Stimulated activated CD8-positive, alpha-beta memory T cell treated with anti-CD3 and anti-CD28 coated beads, Interleukin-12 subunit alpha, Interleukin-12 subunit beta, amount 100 ng/mL, for 4 hours (primary cell): Measurements from ENCODE around the gene NEMP2.
"Not testable (repeated sequence)": the region's sequence is repeated elsewhere in the genome, so short reads cannot be mapped to it uniquely, and the experiment has no call there.

Experiments used
- DNase-seq: peaks from one replicate; pipeline ENCODE4 v3.0.0-alpha.2; 2020; ENCODE audit warnings: low read depth

The NEMP2 gene

GRCh38 chr2:190490502-190490901, 44.0 kb downstream of the NEMP2 start:
- no peak for DNase-seq

DNA sequence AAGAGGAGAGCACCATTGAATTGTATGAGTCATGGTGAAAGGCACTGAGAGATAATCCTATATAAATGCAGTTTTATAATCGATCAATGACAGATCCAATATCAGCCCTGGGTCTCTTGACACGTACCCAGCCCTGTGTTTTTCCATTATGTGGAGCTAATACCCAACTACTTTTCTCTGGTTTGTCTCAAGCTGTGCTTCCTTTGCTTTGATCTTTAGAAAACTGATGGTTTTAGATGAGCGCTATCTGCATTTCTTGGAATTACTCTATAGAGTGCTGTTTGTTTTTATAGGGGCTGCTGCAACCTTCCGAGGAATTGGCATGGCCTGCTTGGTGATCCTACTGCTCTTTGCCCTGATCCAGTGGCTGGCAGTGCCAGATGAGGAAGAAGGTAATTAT, 45.0 kb downstream of the NEMP2 start:
- no peak for DNase-seq

DNA sequence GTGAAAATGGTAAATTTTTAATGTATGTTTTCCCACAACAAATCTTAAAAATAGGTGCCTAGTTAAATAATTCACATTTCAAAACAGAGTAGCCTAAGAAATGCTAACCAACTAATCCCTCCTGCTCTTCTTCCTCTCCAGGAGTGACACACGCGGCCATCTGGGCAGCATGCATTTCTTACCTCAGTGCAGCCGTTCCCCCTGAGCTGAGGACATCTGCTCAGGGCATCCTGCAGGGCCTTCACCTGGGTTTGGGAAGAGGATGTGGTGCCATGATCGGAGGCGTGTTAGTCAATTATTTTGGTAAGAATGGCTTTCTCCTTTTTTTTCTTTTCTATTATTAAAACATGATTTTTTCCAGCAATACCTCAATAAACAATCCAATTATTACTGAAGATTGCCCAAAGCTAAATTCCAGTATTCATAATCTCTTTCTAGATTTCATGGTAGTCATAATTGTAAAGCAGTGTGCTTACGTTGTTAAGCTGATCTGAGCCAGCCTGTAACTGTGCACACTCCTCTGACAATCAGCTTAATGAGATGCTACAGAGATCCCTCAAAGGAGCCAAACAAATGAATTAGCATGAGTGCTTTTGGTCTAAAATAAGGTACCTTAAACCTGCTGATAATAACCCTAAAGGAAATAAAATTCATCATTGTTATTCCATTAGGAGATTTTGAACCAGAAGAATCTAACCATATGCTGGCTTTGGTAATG, 45.8 kb downstream of the NEMP2 start:
- no peak for DNase-seq

DNA sequence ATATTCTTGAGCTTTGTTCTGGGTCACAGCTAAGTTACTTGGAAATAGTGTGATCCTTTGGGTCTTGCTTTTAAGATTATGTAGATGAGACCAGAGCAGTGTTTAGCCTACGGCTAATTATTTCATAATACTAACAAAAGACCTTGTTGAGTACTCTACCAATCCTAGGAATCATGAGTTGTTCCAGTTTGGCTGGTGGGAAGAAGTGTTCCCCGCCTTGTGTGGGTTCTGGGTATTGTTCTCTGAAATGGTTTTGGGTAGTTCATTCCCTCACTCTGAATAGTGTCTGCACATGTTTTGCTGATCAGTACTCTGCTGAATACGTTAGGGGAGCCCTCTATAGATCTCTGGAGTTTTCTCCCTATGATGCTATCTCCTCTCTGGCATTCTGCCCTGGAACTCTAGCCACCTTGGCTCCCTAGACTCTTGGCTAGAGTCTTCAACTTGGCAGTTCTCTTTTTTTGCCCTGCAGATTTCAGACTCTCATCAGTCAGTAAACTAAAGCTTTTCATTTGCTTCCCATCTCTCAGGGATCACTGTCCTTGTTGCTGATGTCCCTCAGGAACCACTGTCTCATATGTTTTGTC, 48.4 kb downstream of the NEMP2 start:
- DNase-seq: no peak

DNA sequence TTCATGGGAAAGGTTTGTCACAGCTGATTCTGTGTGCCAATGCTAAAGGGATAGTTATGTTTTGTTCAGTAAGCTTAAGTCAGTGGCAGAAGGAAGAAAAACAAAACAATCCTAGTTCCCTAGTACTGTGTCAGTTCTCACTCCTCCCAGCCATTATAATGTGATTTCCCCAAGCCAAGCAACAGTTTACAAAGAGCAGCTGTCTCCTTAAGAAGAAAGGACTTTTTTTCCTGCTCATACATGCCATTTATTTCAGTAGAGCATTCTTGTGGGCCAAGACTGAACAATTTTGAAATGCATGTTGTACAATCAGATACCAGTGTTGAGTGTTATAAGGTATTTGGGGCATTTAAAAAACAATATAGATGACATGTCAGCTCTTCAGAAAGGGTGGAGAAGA, 52.1 kb downstream of the NEMP2 start:
- no peak for DNase-seq

GRCh38 chr2:190481339-190481738, 53.2 kb downstream of the NEMP2 start:
- no peak for DNase-seq

- no peak for DNase-seq
Measured at GRCh38 chr2:190478572-190479195, 55.8 kb downstream of the NEMP2 start.

DNA sequence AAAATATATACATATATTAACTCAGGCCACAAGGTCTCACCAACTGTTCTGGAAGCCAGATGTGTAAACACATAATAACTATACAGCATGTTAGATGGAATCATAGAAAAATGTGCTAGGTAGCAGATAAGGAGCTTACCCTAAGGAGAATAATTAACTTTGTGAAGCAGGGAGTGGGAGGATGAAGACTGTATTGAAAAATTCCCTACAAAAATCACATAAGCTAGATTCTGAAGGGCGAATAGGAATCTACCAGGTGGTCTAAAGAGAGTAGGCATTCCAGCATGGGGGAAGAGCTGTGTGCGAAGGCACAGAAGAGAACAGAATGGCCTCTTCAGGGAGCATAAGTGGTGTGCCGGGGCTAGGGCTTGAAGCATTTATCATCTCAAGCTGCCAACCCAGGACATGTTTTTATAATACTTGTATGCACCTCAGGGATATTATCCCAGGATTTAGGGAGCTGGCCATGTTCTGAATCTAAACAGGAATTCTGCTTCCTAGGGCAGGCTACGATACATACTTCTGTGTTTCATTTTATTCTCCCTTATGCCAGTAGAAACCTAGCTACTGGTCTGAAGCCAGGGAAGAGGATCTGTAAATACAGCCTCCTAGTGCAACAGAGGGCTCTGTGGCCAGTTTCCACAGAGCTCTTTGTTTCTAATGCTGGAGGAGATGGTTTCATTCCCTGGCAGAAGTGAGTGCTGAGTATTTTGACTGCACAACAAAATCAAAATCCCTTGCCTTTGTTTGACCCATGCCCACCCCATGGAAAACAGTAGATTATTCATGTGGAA, 56.7 kb downstream of the NEMP2 start:
- no peak for DNase-seq

DNA sequence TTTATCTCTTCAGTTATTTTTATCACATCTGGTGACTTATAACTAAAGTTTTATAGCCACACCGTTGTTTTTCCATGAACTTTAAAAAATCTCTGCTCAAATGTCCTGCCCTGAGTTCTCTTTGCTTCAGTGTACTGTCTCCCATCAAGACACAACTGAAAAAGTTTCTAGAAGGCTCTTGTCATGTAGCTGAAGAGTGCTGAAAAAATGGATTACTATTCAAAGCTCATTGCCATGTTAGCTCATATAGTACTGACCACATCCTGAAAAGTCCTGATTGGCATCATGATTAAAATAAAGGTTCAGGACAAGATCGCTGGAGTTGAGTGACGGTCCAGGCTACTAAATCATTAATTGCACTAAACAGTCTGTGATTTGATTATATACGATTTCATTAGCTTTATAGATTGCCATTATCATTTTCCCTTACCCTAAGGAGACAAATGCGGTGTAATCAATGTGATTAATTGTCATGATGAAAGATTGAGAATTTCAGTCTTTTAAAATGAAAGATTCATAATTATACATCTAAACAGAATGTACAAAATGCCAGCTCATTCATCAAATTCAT, 64.2 kb downstream of the NEMP2 start:
- DNase-seq: no peak

- DNase-seq: no peak
Measured at GRCh38 chr2:190469771-190470170, 64.8 kb downstream of the NEMP2 start.

- no peak for DNase-seq
Measured at GRCh38 chr2:190468814-190469569, 65.5 kb downstream of the NEMP2 start.

GRCh38 chr2:190468354-190468753, 66.2 kb downstream of the NEMP2 start:
- not testable (repeated sequence) for DNase-seq

- DNase-seq: no peak
Measured at GRCh38 chr2:190467575-190468083, 66.9 kb downstream of the NEMP2 start.

DNA sequence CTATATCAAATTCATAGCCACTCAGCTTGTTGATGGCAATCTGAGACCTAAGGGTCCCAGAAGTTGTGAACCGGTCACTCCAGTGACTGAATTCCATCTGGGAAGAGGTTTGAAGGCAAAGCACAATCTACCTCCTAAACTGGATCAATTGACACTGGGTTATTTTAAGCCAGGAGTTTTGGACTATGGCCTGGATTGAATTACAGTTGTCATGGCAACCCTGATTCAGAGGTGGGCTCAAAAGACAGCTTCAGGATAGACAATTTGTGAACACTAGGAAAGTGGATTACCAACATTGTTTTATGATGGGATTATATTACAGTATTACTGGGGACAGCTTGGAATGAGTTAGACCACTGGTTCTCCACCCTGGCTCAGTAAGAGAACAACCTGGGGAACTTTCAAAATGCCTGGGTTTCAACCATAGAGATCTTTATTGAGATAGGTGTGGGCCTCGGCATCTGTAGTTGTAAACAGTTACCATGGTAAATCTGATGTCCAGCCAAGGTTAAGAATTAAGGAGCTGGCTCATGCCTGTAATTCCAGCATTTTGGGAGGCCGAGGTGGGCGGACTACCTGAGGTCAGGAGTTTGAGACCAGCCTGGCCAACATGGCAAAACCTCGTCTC, 67.6 kb downstream of the NEMP2 start:
- no peak for DNase-seq

DNA sequence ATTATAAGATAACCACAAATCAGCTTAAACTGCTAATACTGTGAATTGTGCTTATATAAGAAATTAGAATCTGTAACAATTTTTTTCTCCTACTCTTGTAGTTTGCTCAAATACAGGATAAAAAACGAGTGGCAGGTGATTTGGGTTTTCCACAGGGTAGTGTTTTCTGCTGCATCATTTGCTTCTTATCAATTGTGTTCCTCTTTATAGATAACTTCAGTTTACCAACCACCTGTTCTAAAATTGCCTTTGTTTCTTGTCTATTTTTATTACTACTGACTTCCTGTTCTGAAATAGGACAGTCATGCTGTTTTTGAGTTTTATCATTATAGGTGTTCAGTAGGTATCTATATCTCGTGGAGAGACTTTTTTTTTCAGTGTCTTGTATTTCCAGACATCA, 69.5 kb downstream of the NEMP2 start:
- DNase-seq: no peak

DNA sequence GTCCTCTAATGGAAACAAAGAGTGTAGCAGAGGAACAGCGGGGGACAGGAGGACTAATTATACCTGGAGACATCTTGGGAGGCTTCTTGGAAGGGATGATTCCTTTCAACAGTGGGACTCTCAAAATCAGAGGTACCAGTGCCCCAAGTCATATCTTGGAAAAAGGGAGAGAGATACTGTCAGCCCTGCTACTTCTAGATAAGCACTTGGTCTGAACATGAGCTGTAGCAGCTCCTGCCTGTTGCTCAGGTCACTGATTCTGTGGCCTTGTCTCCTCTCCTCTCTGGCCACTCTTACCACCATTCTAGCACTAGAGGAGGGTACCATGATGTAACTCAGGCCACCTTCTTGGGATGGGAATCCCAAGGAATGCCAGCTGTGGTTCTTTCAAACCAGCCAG, 71.9 kb downstream of the NEMP2 start:
- DNase-seq: no peak

GRCh38 chr2:190462181-190462580, 72.3 kb downstream of the NEMP2 start:
- no peak for DNase-seq

DNA sequence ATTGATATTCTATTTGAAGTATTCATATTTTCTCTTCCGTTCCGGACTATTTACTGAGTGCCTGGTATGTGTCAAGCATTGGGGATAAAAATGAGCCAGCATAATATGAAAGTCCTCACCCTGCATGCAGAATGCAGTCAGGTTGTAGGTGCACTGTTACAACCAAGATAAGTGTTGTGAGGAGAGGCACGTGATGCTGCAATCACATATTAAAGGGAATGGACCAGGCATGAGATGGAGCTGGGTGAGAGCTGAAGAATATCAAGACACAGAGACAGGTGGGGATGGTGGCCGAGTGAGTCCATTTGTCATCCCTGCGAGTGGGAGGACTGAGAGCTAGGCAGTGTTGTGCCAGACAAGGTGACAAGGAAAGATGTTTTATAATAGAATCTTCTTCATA, 74.0 kb downstream of the NEMP2 start:
- DNase-seq: no peak

DNA sequence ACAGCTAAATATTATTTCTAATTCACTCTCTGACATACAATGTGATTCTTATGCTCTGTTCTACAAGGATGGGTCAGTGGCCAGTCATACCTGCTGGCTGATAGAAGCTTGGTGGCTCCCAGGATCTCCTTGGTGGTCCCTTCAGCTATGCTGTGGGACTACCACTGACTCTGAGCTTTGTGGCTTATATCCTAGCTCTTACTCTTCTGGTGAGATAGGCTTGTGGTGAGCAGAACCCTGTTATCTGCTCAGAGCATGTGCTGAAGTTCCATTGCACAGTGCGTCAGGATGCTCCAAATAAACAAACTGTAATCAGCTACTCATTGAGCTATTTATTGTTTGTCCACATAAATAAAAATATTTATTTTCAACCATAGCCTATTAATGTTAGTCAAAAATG, 74.6 kb downstream of the NEMP2 start:
- DNase-seq: no peak

DNA sequence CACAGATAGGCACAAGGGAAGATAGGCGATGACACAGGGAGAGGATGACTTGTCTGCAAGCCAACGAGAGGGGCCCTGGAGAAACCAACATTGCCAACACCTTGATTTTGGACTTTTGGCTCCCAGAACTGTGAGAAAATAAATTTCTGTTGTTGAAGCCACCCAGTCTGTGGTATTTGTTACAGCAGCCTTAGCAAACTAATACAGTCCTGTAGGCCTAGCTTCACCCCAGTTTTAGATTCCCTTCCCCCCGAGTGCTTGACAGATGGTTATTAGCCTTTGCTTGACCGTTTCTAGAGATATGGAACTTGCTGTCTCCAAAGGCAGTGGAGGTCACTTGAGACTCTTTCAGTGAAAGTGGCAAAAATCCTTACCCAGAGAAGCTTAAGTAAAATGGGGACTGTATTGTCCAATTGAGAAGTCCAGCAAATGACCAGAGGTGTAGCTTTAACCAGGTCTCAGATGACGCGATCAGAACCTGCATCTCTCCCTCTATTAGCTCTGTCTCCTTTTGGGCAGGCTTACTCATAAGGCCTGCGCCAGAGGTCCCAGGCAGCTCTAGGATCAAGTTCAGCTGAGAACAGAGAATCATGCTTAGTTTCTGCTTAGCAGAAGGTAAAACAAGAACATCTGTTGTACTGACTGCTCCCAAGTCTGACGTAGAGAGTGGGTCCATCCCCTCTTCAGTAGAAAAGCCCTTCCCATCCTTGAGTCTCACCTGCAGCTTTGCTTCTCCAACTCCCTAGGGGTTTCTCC, 76.0 kb downstream of the NEMP2 start:
- no peak for DNase-seq
